Measurements from ENCODE around the gene GJA4.

The GJA4 gene

GRCh38 chr1:34839526-34840305 is 46.9 kb downstream of the GJA4 start:
- no peak for DNase-seq (ENCODE audit: low spot score)

- no peak for DNase-seq (ENCODE audit: low spot score)
Observed at GRCh38 chr1:34840426-34840825, 47.6 kb downstream of the GJA4 start.

- no peak for DNase-seq (ENCODE audit: low spot score)
Observed at GRCh38 chr1:34842073-34842472, 49.3 kb downstream of the GJA4 start.

- no peak for DNase-seq (ENCODE audit: low spot score)
Observed at GRCh38 chr1:34842952-34843371, 50.2 kb downstream of the GJA4 start.

- no peak for DNase-seq (ENCODE audit: low spot score)
Observed at GRCh38 chr1:34843392-34844251, 50.8 kb downstream of the GJA4 start.

- no peak for DNase-seq (ENCODE audit: low spot score)
Observed at GRCh38 chr1:34844252-34844634, 51.4 kb downstream of the GJA4 start.
